Stimulated activated CD8-positive, alpha-beta memory T cell treated with anti-CD3 and anti-CD28 coated beads, Interleukin-12 subunit alpha, Interleukin-12 subunit beta, amount 100 ng/mL, for 1 hour (primary cell): ENCODE results near the gene SFXN5.
"Not testable (repeated sequence)": the region's sequence is repeated elsewhere in the genome, so short reads cannot be mapped to it uniquely, and the experiment has no call there.

Source experiments
- DNase-seq: peaks from one replicate; pipeline ENCODE4 v3.0.0-alpha.2; 2020; ENCODE audit warnings: low read depth

The SFXN5 gene

GRCh38 chr2:72921088-72921851, 150.2 kb downstream of the SFXN5 start:
- no peak for DNase-seq

- no peak for DNase-seq
Observed at GRCh38 chr2:72920318-72921087, 151.0 kb downstream of the SFXN5 start.

GRCh38 chr2:72919414-72920317, 151.8 kb downstream of the SFXN5 start:
- no peak for DNase-seq

- DNase-seq = no peak
Observed at GRCh38 chr2:72917877-72918553, 153.5 kb downstream of the SFXN5 start.

GRCh38 chr2:72917138-72917876, 154.2 kb downstream of the SFXN5 start, which contains the start of gene EMX1:
TSS of gene EMX1 (plus strand) at chr2:72917519. CDS start at chr2:72917853, 334 bp downstream.
- no peak for DNase-seq

GRCh38 chr2:72916743-72917137, 154.8 kb downstream of the SFXN5 start:
- no peak for DNase-seq

- DNase-seq = no peak
Observed at GRCh38 chr2:72915907-72916742, 155.4 kb downstream of the SFXN5 start.

GRCh38 chr2:72915320-72915906, 156.1 kb downstream of the SFXN5 start:
- DNase-seq = no peak

- DNase-seq = no peak
Observed at GRCh38 chr2:72914589-72915319, 156.8 kb downstream of the SFXN5 start.

GRCh38 chr2:72914206-72914559, 157.3 kb downstream of the SFXN5 start:
- DNase-seq = no peak

- DNase-seq = no peak
Observed at GRCh38 chr2:72913486-72914205, 157.9 kb downstream of the SFXN5 start.

- no peak for DNase-seq
Observed at GRCh38 chr2:72911256-72911655, 160.3 kb downstream of the SFXN5 start.

- DNase-seq = no peak
Observed at GRCh38 chr2:72908741-72909140, 162.8 kb downstream of the SFXN5 start.

GRCh38 chr2:72907369-72907768, 164.1 kb downstream of the SFXN5 start:
- not testable (repeated sequence) for DNase-seq

- no peak for DNase-seq
Observed at GRCh38 chr2:72901426-72901825, 170.1 kb downstream of the SFXN5 start.

GRCh38 chr2:72900191-72900825, 171.2 kb downstream of the SFXN5 start:
- no peak for DNase-seq

- no peak for DNase-seq
Observed at GRCh38 chr2:72898585-72898906, 173.0 kb downstream of the SFXN5 start.
